HG03460 (cell line): ENCODE measurements around the gene L3MBTL3.

Experiments used
- ATAC-seq: cut with Tn5 transposase; IDR thresholded peaks from one replicate; pipeline ENCODE4 v1.9.1; 2021; ENCODE audit not compliant: unreplicated experiment

The L3MBTL3 gene

GRCh38 chr6:130026859-130027258 is 8.5 kb downstream of the L3MBTL3 start:
- ATAC-seq, result no peak

GRCh38 chr6:130027948-130028347 is 9.6 kb downstream of the L3MBTL3 start:
- peak; percentile 92 for ATAC-seq

- ATAC-seq, result no peak
These were observed 10.8 kb downstream of the L3MBTL3 start for GRCh38 chr6:130029163-130029562.

- ATAC-seq, result no peak
These were observed 14.5 kb downstream of the L3MBTL3 start for GRCh38 chr6:130032758-130033340.

- ATAC-seq, result no peak
These were observed 15.6 kb downstream of the L3MBTL3 start for GRCh38 chr6:130033949-130034348.

- no peak for ATAC-seq
These were observed 16.2 kb downstream of the L3MBTL3 start for GRCh38 chr6:130034378-130035146.

- ATAC-seq, result no peak
These were observed 16.8 kb downstream of the L3MBTL3 start for GRCh38 chr6:130035211-130035610.

- no peak for ATAC-seq
These were observed 18.9 kb downstream of the L3MBTL3 start for GRCh38 chr6:130037207-130037811.

- no peak for ATAC-seq
These were observed 23.2 kb downstream of the L3MBTL3 start for GRCh38 chr6:130041594-130041993.

- no peak for ATAC-seq
These were observed 25.0 kb downstream of the L3MBTL3 start for GRCh38 chr6:130043344-130043743.

- no peak for ATAC-seq
These were observed 27.2 kb downstream of the L3MBTL3 start for GRCh38 chr6:130045622-130046021.

- no peak for ATAC-seq
These were observed 28.3 kb downstream of the L3MBTL3 start for GRCh38 chr6:130046671-130047070.

- no peak for ATAC-seq
These were observed 29.0 kb downstream of the L3MBTL3 start for GRCh38 chr6:130047088-130047995.

- no peak for ATAC-seq
These were observed 31.8 kb downstream of the L3MBTL3 start for GRCh38 chr6:130050230-130050629.

- no peak for ATAC-seq
These were observed 36.3 kb downstream of the L3MBTL3 start for GRCh38 chr6:130054725-130055124.

GRCh38 chr6:130055271-130055670 is 36.9 kb downstream of the L3MBTL3 start:
- no peak for ATAC-seq

GRCh38 chr6:130057495-130057894 is 39.1 kb downstream of the L3MBTL3 start:
- no peak for ATAC-seq

- no peak for ATAC-seq
These were observed 45.4 kb downstream of the L3MBTL3 start for GRCh38 chr6:130063806-130064205.

- no peak for ATAC-seq
These were observed 47.3 kb downstream of the L3MBTL3 start for GRCh38 chr6:130065609-130066156.

- no peak for ATAC-seq
These were observed 51.1 kb downstream of the L3MBTL3 start for GRCh38 chr6:130069485-130069884.

GRCh38 chr6:130070326-130070725 is 51.9 kb downstream of the L3MBTL3 start:
- ATAC-seq, result no peak
